ENCODE results near the gene MYO7B.

The MYO7B gene

DNA sequence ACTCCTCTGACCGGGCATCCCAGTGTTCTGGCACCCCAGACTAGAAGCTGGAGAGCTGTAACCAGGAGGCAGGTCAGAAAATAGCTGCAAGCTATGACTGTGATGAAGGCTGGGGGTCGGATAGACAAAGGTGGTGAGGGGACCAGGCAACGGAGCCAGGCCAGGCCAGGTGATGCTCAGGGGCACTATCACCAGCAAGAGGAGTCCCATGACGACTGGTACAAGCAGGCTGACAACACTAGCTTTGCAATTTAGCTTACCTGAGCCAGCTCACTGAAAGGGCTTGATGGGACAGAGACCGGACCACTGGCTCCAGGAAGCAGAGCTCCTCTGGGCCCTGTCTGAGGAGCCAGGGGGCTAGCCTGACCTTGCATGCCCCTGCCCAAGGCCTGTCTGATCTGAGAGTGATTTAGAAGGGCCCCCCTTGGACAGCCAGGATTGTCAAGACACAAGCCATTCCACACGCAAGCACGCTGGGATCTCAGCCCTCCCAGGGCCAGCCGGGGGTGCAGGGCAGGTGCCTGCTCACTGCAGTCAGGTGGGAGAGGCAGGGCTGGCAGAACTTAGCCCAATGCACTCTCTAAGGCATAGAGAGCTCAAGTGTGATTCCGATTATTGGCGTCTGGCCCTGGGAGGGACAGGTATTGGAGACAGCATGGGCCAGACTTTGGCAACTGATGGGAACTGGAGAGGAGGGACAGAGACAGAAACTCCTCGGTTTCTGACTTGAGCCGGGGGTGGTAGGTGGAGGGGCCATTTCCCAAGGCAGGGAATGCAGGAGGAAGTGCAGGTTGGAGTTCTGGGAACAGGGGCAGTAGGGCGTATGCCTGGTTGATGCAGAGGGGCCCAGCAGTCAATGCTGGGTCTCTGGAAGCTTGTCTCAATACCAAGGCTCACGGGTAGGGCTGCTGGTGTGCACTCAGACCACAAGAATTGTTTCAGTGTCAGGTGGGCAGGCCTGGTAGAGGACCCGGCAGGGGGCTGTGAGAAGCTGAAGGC, 47.7 kb downstream of the MYO7B start:
- Histone ChIP-seq H3K4me1 (ENCODE audit: control insufficient read depth, insufficient read depth, low read depth, low read length) (no peaks in the 10 kb centered on the region), H3K4me3 (ENCODE audit: insufficient read depth in 1 of 2, low read depth in 1 of 2, low read length in 2 of 2) (no peak overlapping the region), H2BK15ac (ENCODE audit: low read depth, poor library complexity, severe bottlenecking) (no peak overlapping the region), H2BK12ac (ENCODE audit: low read length in 2 of 2) (no peak overlapping the region), H3K18ac (ENCODE audit: low read depth in 1 of 2, low read length in 2 of 2) (no peak overlapping the region), H4K8ac (ENCODE audit: low read length) (no peak overlapping the region), H2BK5ac (ENCODE audit: low read depth, low read length, poor library complexity, severe bottlenecking) (no peak overlapping the region), H3K4ac (ENCODE audit: low read depth in 1 of 2, low read length in 2 of 2) (no peak overlapping the region), H2AK5ac (ENCODE audit: low read length, severe bottlenecking) (no peak overlapping the region), H2BK120ac (ENCODE audit: low read depth, low read length) (no peak overlapping the region), H3K9ac (ENCODE audit: low read length) (no peak overlapping the region), H3K9me3 (ENCODE audit: control insufficient read depth, low read length) (no peaks in the 10 kb centered on the region), H3K23ac (ENCODE audit: low read length in 2 of 2) (no peak overlapping the region), H3K4me2 (ENCODE audit: low read length, poor library complexity, severe bottlenecking) (no peak overlapping the region), H4K91ac (ENCODE audit: low read length) (no peak overlapping the region), H3K79me1 (replicated peaks; ENCODE audit: low read length, poor library complexity, severe bottlenecking) (no peaks in the 10 kb centered on the region), H3K27ac (ENCODE audit: low read length, poor library complexity, severe bottlenecking) (no peak overlapping the region), H2AFZ (ENCODE audit: low read depth, low read length) (no peak overlapping the region), H3K14ac (ENCODE audit: low read length in 2 of 2) (no peak overlapping the region), H3K27me3 (ENCODE audit: control insufficient read depth in 1 of 2, insufficient read depth in 1 of 2, low read length in 2 of 2) (peaks cover 21 to 55% of the 10 kb centered on the region in 2 experiments), H3K36me3 (ENCODE audit: control insufficient read depth in 1 of 2, insufficient read depth in 2 of 2, low read depth in 1 of 2, low read length in 2 of 2) (no peaks in the 10 kb centered on the region)
- DNase-seq: no peak
- 71% methylated on average over 15 of the region's 15 CpGs for WGBS

DNA sequence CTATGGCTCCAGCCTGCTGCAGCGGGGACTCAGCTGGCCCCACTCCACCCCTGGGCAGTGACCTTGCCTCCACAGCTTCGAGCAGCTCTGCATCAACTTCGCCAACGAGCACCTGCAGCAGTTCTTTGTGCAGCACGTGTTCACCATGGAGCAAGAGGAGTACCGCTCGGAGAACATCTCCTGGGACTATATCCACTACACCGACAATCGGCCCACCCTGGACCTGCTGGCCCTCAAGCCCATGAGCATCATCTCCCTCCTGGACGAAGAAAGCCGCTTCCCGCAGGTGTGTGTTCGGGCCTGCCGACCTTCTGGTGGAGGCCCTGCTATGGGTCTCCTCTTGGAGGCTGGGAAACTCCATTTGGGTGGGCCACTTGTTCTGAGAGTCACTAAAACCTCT, 48.6 kb downstream of the MYO7B start:
- Histone ChIP-seq H3K4me2 (ENCODE audit: low read length, poor library complexity, severe bottlenecking) (no peak overlapping the region), H3K9ac (ENCODE audit: low read length) (no peak overlapping the region), H3K9me3 (ENCODE audit: control insufficient read depth, low read length) (no peaks in the 10 kb centered on the region), H2AFZ (ENCODE audit: low read depth, low read length) (no peak overlapping the region), H3K18ac (ENCODE audit: low read depth in 1 of 2, low read length in 2 of 2) (no peak overlapping the region), H2BK5ac (ENCODE audit: low read depth, low read length, poor library complexity, severe bottlenecking) (no peak overlapping the region), H2BK120ac (ENCODE audit: low read depth, low read length) (no peak overlapping the region), H3K14ac (ENCODE audit: low read length in 2 of 2) (no peak overlapping the region), H4K91ac (ENCODE audit: low read length) (peak overlapping the region; percentile 41), H2BK12ac (ENCODE audit: low read length in 2 of 2) (no peak overlapping the region), H2AK5ac (ENCODE audit: low read length, severe bottlenecking) (no peak overlapping the region), H3K4me1 (ENCODE audit: control insufficient read depth, insufficient read depth, low read depth, low read length) (no peaks in the 10 kb centered on the region), H3K79me1 (replicated peaks; ENCODE audit: low read length, poor library complexity, severe bottlenecking) (no peaks in the 10 kb centered on the region), H3K4ac (ENCODE audit: low read depth in 1 of 2, low read length in 2 of 2) (peak overlapping the region in 1 of 2 experiments; percentile 18), H3K27ac (ENCODE audit: low read length, poor library complexity, severe bottlenecking) (no peak overlapping the region), H3K36me3 (ENCODE audit: control insufficient read depth in 1 of 2, insufficient read depth in 2 of 2, low read depth in 1 of 2, low read length in 2 of 2) (no peaks in the 10 kb centered on the region), H3K27me3 (ENCODE audit: control insufficient read depth in 1 of 2, insufficient read depth in 1 of 2, low read length in 2 of 2) (peaks cover 20 to 53% of the 10 kb centered on the region in 2 experiments), H2BK15ac (ENCODE audit: low read depth, poor library complexity, severe bottlenecking) (no peak overlapping the region), H4K8ac (ENCODE audit: low read length) (no peak overlapping the region), H3K4me3 (ENCODE audit: insufficient read depth in 1 of 2, low read depth in 1 of 2, low read length in 2 of 2) (no peak overlapping the region), H3K23ac (ENCODE audit: low read length in 2 of 2) (no peak overlapping the region)
- 89% methylated on average over 14 of the region's 14 CpGs for WGBS
- DNase-seq: no peak

DNA sequence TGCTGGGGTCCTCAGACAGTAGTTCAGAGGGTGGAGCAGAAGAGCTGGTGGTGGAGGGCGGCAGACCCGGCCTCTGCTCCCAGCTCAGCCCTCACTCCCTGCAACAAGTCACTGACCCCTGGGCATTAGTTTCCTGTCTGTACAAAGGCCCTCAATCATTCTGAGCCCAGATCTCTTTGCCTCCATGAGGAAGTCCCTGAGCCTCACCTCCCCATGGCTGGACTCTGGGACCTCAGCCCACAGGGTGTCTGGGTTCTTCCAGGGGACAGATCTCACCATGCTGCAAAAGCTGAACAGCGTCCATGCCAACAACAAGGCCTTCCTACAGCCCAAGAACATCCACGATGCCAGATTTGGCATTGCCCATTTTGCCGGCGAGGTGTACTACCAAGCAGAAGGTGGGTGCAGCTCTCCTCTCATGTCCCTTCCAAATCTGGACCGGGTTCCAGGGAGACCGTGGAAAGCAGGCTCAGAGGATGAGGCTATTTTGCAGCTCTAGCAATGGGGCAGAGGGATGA, 49.1 kb downstream of the MYO7B start:
- Histone ChIP-seq H3K4ac (ENCODE audit: low read depth in 1 of 2, low read length in 2 of 2) (no peak overlapping the region), H3K4me3 (ENCODE audit: insufficient read depth in 1 of 2, low read depth in 1 of 2, low read length in 2 of 2) (no peak overlapping the region), H2BK12ac (ENCODE audit: low read length in 2 of 2) (no peak overlapping the region), H4K8ac (ENCODE audit: low read length) (no peak overlapping the region), H3K27me3 (ENCODE audit: control insufficient read depth in 1 of 2, insufficient read depth in 1 of 2, low read length in 2 of 2) (peaks cover 17 to 49% of the 10 kb centered on the region in 2 experiments), H3K14ac (ENCODE audit: low read length in 2 of 2) (no peak overlapping the region), H3K27ac (ENCODE audit: low read length, poor library complexity, severe bottlenecking) (no peak overlapping the region), H3K18ac (ENCODE audit: low read depth in 1 of 2, low read length in 2 of 2) (no peak overlapping the region), H3K9me3 (ENCODE audit: control insufficient read depth, low read length) (no peaks in the 10 kb centered on the region), H3K79me1 (replicated peaks; ENCODE audit: low read length, poor library complexity, severe bottlenecking) (no peaks in the 10 kb centered on the region), H2AK5ac (ENCODE audit: low read length, severe bottlenecking) (no peak overlapping the region), H2BK120ac (ENCODE audit: low read depth, low read length) (no peak overlapping the region), H3K4me1 (ENCODE audit: control insufficient read depth, insufficient read depth, low read depth, low read length) (no peaks in the 10 kb centered on the region), H2AFZ (ENCODE audit: low read depth, low read length) (no peak overlapping the region), H3K36me3 (ENCODE audit: control insufficient read depth in 1 of 2, insufficient read depth in 2 of 2, low read depth in 1 of 2, low read length in 2 of 2) (no peaks in the 10 kb centered on the region), H3K9ac (ENCODE audit: low read length) (no peak overlapping the region), H2BK5ac (ENCODE audit: low read depth, low read length, poor library complexity, severe bottlenecking) (no peak overlapping the region), H4K91ac (ENCODE audit: low read length) (no peak overlapping the region), H2BK15ac (ENCODE audit: low read depth, poor library complexity, severe bottlenecking) (no peak overlapping the region), H3K4me2 (ENCODE audit: low read length, poor library complexity, severe bottlenecking) (no peak overlapping the region), H3K23ac (ENCODE audit: low read length in 2 of 2) (no peak overlapping the region)
- DNase-seq: no peak
- 76% methylated on average over 8 of the region's 8 CpGs for WGBS

DNA sequence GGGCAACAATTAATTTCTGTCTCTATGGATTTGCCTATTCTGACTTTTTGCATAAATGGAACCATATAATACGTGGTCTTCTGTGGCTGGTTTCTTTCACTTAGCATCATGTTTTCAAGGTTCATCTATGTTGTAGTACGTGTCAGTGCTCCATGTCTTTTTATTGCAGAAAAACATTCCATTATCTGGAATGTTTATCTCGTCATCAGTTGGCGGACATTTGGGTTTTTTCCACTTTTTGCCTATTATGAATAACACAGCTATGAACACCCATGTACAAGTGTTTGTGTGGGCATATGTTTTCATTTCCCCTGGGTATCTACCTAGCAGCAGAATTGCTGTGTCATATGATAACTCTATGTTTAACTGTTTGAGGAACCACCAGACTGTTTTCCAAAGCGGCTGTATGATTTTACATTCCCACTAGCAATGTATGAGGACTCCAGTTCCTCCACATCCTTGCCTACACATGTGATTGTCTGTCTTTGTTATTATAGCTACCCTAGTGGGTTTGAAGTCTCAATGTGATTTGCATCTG, 49.9 kb downstream of the MYO7B start:
- H3K79me1 ChIP-seq (replicated peaks; ENCODE audit: low read length, poor library complexity, severe bottlenecking): no peaks in the 10 kb centered on the region
- no peaks in the 10 kb centered on the region for H3K4me1 ChIP-seq (ENCODE audit: control insufficient read depth, insufficient read depth, low read depth, low read length)
- H2BK120ac ChIP-seq (ENCODE audit: low read depth, low read length): no peak overlapping the region
- H4K91ac ChIP-seq (ENCODE audit: low read length): no peak overlapping the region
- no peak overlapping the region for H2AFZ ChIP-seq (ENCODE audit: low read depth, low read length)
- no peaks in the 10 kb centered on the region for H3K36me3 ChIP-seq (ENCODE audit: control insufficient read depth in 1 of 2, insufficient read depth in 2 of 2, low read depth in 1 of 2, low read length in 2 of 2)
- no peak overlapping the region for H2BK15ac ChIP-seq (ENCODE audit: low read depth, poor library complexity, severe bottlenecking)
- H3K14ac ChIP-seq (ENCODE audit: low read length in 2 of 2): no peak overlapping the region
- DNase-seq: no peak
- H3K18ac ChIP-seq (ENCODE audit: low read depth in 1 of 2, low read length in 2 of 2): no peak overlapping the region
- H3K9me3 ChIP-seq (ENCODE audit: control insufficient read depth, low read length): no peaks in the 10 kb centered on the region
- H3K4me2 ChIP-seq (ENCODE audit: low read length, poor library complexity, severe bottlenecking): no peak overlapping the region
- no peak overlapping the region for H2BK5ac ChIP-seq (ENCODE audit: low read depth, low read length, poor library complexity, severe bottlenecking)
- no peak overlapping the region for H2AK5ac ChIP-seq (ENCODE audit: low read length, severe bottlenecking)
- no peak overlapping the region for H3K9ac ChIP-seq (ENCODE audit: low read length)
- peaks cover 17 to 46% of the 10 kb centered on the region in 2 experiments for H3K27me3 ChIP-seq (ENCODE audit: control insufficient read depth in 1 of 2, insufficient read depth in 1 of 2, low read length in 2 of 2)
- WGBS: 84% methylated on average over 5 of the region's 5 CpGs
- no peak overlapping the region for H4K8ac ChIP-seq (ENCODE audit: low read length)
- no peak overlapping the region for H2BK12ac ChIP-seq (ENCODE audit: low read length in 2 of 2)
- no peak overlapping the region for H3K4ac ChIP-seq (ENCODE audit: low read depth in 1 of 2, low read length in 2 of 2)
- no peak overlapping the region for H3K23ac ChIP-seq (ENCODE audit: low read length in 2 of 2)
- no peak overlapping the region for H3K27ac ChIP-seq (ENCODE audit: low read length, poor library complexity, severe bottlenecking)
- H3K4me3 ChIP-seq (ENCODE audit: insufficient read depth in 1 of 2, low read depth in 1 of 2, low read length in 2 of 2): no peak overlapping the region

All from mesenchymal stem cell (in vitro differentiated cells and primary cell).